ENCODE results near the gene TMEM163.
"Not testable (repeated sequence)": the region's sequence is repeated elsewhere in the genome, so short reads cannot be mapped to it uniquely, and the experiment has no call there.

The TMEM163 gene

GRCh38 chr2:134578316-134578715 is 140.5 kb downstream of the TMEM163 start:
- DNase-seq (ENCODE audit: low read depth) = no peak

DNA sequence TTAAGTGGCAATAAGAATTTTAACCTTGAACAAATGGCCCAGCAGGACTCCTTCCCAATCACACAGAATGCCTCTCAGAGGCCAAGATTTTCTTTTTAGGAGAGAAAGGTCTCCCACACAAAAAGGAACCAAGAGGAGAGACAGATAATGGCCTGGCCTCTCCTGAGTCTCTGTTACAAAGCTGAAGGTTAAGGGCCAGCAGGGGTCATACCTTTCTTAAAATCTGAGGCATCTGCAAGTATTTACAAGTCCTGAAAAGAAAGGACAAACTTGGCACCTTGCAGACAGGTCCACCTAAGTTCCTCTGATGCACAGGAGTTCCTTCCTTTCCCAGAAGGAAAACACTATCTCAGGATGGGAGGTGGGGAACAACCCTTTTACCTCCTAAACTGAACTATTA is 142.3 kb downstream of the TMEM163 start:
- DNase-seq (ENCODE audit: low read depth) = no peak

DNA sequence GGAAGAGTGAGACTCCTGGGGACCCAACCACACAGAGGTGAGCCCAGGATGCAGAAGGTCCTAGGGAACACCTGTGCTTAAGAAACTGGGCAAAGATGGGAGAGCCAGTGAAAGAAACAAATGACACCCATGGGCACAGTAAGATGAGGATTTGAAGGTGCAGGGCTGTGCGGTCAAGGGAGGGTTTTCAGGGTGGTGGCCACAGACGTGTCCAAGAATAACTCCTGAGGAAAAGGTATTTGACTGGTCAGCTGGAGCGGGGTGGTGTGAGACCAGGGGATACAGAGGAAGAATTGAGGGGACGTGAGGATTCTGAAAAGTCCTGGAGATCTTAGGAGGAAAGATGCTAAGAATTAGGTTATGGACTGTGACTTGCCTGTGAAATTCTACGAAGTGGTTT is 142.9 kb downstream of the TMEM163 start:
- DNase-seq (ENCODE audit: low read depth) = no peak

DNA sequence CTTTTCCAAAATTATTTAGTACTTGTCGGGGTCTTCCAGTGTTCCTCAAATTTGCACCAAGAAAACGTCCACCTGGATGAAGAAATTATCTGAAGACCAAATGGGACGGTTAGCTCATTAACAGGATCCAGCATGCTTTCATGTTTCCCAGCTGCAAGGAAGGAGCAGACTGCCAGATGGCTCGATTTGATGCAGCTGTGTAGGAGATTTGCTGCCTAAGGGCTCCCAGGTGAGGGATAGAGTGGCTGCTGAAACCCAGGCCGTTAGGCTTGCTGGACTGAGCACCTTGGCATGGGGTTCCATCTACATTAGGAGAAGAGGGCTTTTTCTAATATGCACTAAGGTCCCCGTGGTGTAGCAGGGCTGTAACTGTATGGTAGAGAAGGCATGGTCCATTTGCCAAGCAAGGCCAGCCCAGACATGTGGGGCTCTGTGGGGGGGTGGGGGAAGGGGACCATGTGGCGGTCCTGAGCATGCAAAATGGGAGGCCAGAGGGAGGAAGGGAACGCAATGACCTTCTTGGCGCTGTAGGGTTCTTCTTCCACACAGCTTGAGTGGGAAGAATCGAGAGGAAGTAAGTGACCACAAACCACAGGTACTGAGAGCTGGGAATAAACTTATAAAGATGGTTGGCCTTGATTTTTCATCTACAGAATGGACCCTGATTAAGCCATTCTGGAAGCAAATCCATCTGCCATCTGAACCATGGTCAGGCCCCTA is 144.0 kb downstream of the TMEM163 start:
- DNase-seq (ENCODE audit: low read depth) = no peak

DNA sequence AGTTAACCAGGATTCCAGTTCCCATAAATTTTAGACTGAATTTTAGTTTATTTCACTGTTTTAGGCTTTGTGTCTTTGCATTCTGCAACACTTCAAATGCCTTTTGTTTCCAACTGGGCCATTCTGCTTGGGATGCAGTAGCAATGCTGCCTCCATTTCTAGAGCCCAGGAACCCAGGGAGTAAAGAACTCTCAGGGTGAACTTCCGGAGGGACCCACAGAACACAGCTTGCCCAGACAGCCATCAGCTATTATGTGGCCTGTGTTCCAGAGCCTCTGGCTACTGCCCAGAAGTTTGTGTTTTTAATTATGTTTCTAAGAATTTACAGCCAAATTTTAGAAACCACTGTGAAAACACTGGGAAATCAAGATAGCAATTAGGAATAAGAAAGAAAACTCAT is 145.1 kb downstream of the TMEM163 start:
- DNase-seq (ENCODE audit: low read depth) = no peak

DNA sequence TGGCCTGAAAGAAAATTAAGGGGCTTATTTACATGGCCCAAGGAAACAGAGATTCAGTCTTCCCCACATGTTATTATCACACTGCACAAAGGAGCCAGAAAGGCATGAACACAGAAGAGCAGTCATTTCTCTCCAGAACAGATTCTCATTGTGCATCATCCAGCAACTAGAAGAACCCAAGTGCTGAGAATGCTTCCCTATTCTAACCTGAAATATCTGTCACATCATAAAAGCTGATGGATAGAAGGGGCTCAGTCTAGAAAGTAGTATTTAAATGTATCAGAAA is 145.8 kb downstream of the TMEM163 start:
- no peak for DNase-seq (ENCODE audit: low read depth)

DNA sequence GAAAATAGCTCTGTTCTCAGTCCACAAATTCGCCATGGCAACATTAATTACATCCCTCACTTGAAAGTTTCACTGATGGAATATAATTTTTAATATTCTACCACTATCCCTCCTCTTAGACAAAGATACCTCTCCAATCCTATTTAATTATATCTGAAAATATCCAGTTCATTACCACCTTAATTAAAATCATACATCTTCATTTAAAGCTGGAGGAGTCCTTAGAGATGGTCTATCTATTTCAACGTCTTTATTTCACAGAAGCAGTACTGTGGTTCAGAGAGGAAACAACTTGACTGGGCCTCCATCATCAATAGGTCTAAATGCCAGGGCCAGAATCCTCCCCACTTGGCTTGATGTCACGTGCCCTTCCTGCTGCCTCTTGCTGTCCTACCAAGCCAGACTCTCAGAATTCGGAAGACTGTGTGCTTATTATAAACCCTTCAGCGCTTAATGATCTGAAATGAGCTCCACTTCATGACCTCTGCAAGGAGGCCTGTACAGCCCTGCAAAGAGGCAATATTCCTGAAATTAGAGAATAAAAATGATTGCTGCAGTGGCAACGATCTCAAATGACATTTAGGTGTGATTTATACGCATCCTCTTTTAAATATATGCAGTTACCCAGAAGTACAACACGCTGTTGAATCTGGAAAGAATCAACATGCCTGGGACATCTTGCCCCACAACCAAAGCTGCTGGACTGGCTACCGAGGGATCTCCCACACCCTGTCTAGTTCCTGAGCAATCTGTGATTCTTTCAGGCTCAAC is 146.3 kb downstream of the TMEM163 start:
- no peak for DNase-seq (ENCODE audit: low read depth)

DNA sequence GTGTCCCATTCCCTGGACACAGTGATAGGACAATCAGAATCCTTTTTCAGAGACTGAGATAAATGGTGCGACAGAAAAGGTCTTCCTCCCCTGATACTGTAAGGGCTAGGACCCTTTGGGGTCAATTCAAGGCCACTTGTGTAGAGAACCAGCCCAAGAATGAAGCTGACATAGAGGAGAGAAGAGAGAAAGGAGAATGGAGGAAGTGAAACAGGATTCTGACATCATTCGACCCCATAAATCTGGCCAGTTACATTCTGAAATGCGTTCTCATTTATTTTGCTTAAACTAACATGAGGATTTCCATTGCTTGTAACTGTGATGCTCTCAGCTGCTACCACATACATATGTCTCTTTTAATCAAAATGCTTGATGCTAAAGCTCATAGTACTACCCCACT is 148.1 kb downstream of the TMEM163 start:
- no peak for DNase-seq (ENCODE audit: low read depth)

DNA sequence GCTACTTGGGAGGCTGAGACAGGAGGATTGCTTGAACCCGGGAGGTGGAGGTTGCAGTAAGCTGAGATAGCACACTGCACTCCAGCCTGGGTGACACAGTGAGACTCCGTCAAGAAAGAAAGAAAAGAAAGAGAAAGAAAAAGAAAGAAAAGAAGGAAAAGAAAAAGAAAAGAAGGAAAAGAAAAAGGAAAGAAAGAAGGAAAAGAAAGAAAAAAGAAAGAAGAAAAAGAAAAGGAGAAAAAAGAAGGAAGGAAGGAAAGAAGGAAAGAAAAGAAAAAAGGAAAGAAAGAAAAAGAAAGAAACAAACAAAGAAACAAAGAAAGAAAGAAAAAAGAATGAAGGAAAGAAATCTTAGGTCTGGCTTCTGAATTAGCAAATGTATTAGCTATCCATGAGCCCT is 150.4 kb downstream of the TMEM163 start:
- DNase-seq (ENCODE audit: low read depth) = no peak

- DNase-seq (ENCODE audit: low read depth) = no peak
These were observed 151.1 kb downstream of the TMEM163 start for GRCh38 chr2:134567666-134568065.

DNA sequence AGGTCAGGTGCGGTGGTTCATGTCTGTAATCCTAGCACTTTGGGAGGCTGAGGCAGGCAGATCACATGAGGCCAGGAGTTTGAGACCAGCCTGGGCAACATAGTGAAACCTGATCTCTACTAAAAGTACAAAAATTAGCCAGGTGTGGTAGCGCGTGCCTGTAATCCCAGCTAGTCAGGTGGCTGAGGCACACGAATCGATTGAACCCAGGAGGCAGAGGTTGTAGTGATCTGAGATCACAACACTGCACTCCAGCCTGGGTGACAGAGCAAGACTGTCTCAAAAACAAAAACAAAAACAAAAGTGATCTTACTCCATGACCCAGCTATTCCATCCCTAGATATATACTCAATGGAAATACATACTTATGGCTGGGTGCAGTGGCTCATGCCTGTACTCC is 153.8 kb downstream of the TMEM163 start:
- DNase-seq (ENCODE audit: low read depth) = not testable (repeated sequence)

DNA sequence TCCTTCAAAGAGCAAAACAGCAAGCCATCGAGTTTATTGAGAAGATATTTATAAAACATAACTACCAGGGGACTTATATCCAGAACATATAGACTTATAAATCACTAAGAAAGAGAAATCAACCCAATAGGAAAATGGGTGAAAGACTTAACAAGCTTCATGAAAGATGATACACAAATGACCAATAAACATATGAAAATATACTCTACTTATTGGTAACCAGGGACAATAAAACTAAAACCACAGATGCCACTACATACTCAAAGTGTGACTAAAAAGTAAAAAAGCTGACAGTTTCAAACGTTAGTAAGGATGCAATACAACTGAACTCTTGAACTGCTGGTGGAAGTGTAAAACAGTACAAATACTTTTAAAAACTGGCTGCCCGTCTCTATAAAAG is 154.3 kb downstream of the TMEM163 start:
- DNase-seq (ENCODE audit: low read depth) = no peak

- no peak for DNase-seq (ENCODE audit: low read depth)
These were observed 160.5 kb downstream of the TMEM163 start for GRCh38 chr2:134558208-134558830.

GRCh38 chr2:134555411-134555810 is 163.4 kb downstream of the TMEM163 start:
- no peak for DNase-seq (ENCODE audit: low read depth)

GRCh38 chr2:134553657-134554056 is 165.1 kb downstream of the TMEM163 start:
- DNase-seq (ENCODE audit: low read depth) = no peak

DNA sequence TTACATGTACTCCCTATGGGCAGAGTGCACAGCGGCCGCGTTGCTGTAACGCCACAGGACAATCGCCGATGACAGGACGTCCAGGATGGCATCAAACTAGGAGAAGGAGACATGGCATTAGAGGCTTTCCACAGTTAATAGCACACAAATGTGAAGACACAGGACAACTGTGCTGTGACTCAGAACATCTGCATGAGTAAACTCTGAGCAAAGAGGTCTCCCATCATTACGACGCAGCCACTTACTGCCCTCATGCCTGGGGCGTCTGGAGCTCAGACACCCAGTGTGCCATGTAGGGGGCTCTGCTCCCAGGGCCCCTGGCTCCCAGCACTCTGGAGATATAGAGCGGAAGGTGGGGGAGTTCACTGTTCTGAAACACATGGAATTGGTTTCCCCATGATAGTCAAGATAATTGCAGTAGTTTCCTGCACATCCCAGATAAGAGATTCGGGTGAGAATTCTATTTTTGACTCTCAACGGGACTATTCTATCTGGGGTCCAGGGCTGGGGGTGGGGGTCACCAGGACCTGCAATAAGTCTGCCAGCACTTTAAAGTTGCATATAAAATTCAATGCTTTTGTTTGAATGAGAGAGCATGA is 168.1 kb downstream of the TMEM163 start:
- no peak for DNase-seq (ENCODE audit: low read depth)

GRCh38 chr2:134549104-134549503 is 169.7 kb downstream of the TMEM163 start:
- DNase-seq (ENCODE audit: low read depth) = no peak

DNA sequence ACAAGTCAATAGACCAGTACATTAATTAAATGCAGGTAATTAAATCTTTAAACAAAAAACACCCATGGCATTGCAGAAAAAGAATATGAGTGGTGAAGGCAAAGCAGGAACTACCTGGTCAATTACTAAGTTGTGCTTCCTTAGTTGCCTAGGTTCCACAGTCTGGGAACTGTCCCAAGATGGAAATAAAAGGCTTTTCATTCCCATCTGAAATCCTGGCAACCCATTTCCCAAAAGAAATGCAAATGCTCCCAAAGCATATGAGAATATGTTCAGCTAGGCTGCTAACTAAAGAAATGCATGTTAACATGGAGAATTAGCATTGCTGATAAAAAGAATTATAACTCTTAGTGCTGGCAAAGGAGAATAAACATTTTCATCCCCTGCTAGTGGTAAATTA is 177.8 kb downstream of the TMEM163 start:
- DNase-seq (ENCODE audit: low read depth) = no peak

DNA sequence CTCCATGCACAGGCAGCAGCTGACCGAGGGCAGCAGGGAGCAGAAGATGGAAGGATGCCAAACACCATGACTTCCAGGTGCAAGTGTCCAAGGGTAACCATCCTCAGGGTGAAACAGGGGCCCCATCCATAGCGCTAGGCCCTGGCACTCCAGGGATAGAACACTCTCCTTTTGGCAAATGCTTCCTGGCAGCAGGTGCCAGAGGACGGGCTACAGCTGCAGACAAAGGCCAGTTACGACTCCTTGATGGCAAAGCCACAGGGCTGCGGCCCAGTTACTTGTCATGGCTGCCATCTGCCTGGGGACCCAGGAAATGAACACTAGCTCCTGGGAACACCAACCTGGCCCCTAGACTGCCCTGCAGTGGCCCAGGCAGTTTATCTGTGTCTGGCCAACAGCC is 178.8 kb downstream of the TMEM163 start:
- no peak for DNase-seq (ENCODE audit: low read depth)

- DNase-seq (ENCODE audit: low read depth) = no peak
These were observed 181.1 kb downstream of the TMEM163 start for GRCh38 chr2:134537702-134538101.

DNA sequence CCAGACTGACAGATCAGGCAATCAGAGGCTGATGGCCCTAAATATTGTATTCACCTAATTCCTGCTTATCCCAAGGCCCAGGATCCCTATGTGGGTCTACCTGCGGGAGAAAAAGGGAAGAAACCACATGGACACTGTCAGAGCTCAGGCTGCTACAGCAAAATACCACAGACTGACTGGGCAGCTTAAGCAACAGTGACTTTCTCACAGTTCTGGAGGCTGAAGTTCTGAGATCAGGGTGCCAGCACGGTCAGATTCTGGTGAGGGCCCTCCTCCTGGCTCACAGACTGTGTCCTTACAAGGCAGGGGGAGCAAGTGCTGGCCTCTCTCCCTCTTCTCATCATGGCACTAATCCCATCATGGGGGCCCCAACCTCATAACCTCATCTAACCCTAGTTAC is 181.7 kb downstream of the TMEM163 start:
- no peak for DNase-seq (ENCODE audit: low read depth)

GRCh38 chr2:134536296-134536695 is 182.5 kb downstream of the TMEM163 start:
- DNase-seq (ENCODE audit: low read depth) = no peak

- DNase-seq (ENCODE audit: low read depth) = no peak
These were observed 186.3 kb downstream of the TMEM163 start for GRCh38 chr2:134532537-134532936.

Measured in stimulated activated CD8-positive, alpha-beta memory T cell treated with anti-CD3 and anti-CD28 coated beads, Interleukin-12 subunit alpha, Interleukin-12 subunit beta, amount 100 ng/mL, for 1 hour (primary cell).